Common myeloid progenitor, CD34-positive (primary cell): ENCODE data around the gene ATF6.
A peak's percentile ranks its signal among the peaks of the same experiment; 100 is the strongest.
"Not testable (repeated sequence)": the region's sequence is repeated elsewhere in the genome, so short reads cannot be mapped to it uniquely, and the experiment has no call there.

Experiments used
- CTCF ChIA-PET: fragments of 350-600 bp; sonication (Branson Sonifier 250); formaldehyde crosslinking; loops from one replicate; lab custom pipeline; 2021; ENCODE audit warnings: antibody characterized with exemption; lab: Charles Lee
- POLR2A ChIA-PET: fragments of 350-600 bp; sonication (Branson Sonifier 250); formaldehyde crosslinking; loops from one replicate; lab custom pipeline; 2021; ENCODE audit warnings: antibody characterized with exemption; lab: Charles Lee
- DNase-seq, 3 donors: peaks; one replicate each; pipeline versions ENCODE4 v3.0.0 to v3.0.0-alpha.2; 2013
- H3K27ac ChIP-seq, 2 experiments: 1 replicate in 1 of 2; 2 replicates in 1 of 2; pipeline ENCODE4 v1.7.0; 2013; ENCODE audit warnings: inconsistent platforms in 2 of 2, low read length in 2 of 2, mild to moderate bottlenecking in 2 of 2, low read depth in 1 of 2, moderate library complexity in 1 of 2; ENCODE audit not compliant: severe bottlenecking in 2 of 2, insufficient read depth in 1 of 2, poor library complexity in 1 of 2
- H3K27me3 ChIP-seq, 5 experiments: replicated peaks in 2 of 5; 1 replicate in 3 of 5; 2 replicates in 2 of 5; pipeline versions ENCODE4 v1.6.1 to v1.7.0; 2013; ENCODE audit warnings: low read length in 4 of 5, mild to moderate bottlenecking in 2 of 5, moderate library complexity in 2 of 5, inconsistent platforms in 1 of 5; ENCODE audit not compliant: insufficient read depth in 5 of 5, control insufficient read depth in 4 of 5
- H3K36me3 ChIP-seq, 4 experiments: 1 replicate in 2 of 4; 2 replicates in 2 of 4; pipeline versions ENCODE4 v1.6.1 to v1.7.0; 2013; ENCODE audit warnings: low read length in 3 of 4, control low read depth in 1 of 4, mild to moderate bottlenecking in 1 of 4; ENCODE audit not compliant: control insufficient read depth in 4 of 4, insufficient read depth in 4 of 4
- H3K4me1 ChIP-seq, 4 experiments: 1 replicate in 3 of 4; 2 replicates in 1 of 4; pipeline versions ENCODE4 v1.6.1 to v1.7.1; 2013; ENCODE audit warnings: low read length in 3 of 4, mild to moderate bottlenecking in 3 of 4, control low read depth in 1 of 4, inconsistent platforms in 1 of 4, moderate library complexity in 1 of 4; ENCODE audit not compliant: control insufficient read depth in 4 of 4, insufficient read depth in 4 of 4; ENCODE audit errors: control extremely low read depth in 1 of 4
- H3K4me3 ChIP-seq, 7 experiments: 1 replicate in 4 of 7; 2 replicates in 3 of 7; pipeline versions ENCODE4 v1.5.1 to v1.7.0; 2013; ENCODE audit warnings: mild to moderate bottlenecking in 7 of 7, low read length in 6 of 7, moderate library complexity in 6 of 7, inconsistent platforms in 2 of 7, low read depth in 2 of 7, control low read depth in 1 of 7; ENCODE audit not compliant: insufficient read depth in 4 of 7, control insufficient read depth in 1 of 7; ENCODE audit errors: extremely low read depth in 1 of 7
- H3K9me3 ChIP-seq, 5 experiments: 1 replicate in 4 of 5; 2 replicates in 1 of 5; pipeline versions ENCODE4 v1.6.1 to v1.7.1; 2013; ENCODE audit warnings: low read length in 4 of 5, mild to moderate bottlenecking in 2 of 5, inconsistent platforms in 1 of 5, low read depth in 1 of 5, moderate library complexity in 1 of 5; ENCODE audit not compliant: control insufficient read depth in 4 of 5, insufficient read depth in 2 of 5; ENCODE audit errors: control extremely low read depth in 1 of 5
- WGBS: methylation state at CpG from one replicate; pipeline ENCODE4 v1.1.5; 2013; ENCODE audit not compliant: insufficient coverage; 5-methylcytosine and 5-hydroxymethylcytosine counted together

Gene ATF6

GRCh38 chr1:161825831-161826230, 59.7 kb downstream of the ATF6 start:
- Histone ChIP-seq H3K36me3 (peaks cover 16 to 39% (median 26%) of the 10 kb centered on the region in 4 experiments), H3K4me3 (no peak overlapping the region), H3K27ac (no peak overlapping the region), H3K27me3 (no peaks in the 10 kb centered on the region), H3K9me3 (no peaks in the 10 kb centered on the region), H3K4me1 (no peaks in the 10 kb centered on the region)
- CTCF ChIA-PET, result interaction anchor here (1.0 to 2.0 kb wide), 8 partner anchors 10 to 209 kb away, joined by 3 to 8 read pairs (median 4); no protein-coding TSS in a partner anchor
- 90% methylated on average over 2 of the region's 4 CpGs for WGBS
- POLR2A ChIA-PET, result no interaction called here
- no peak for DNase-seq

GRCh38 chr1:161826478-161826877, 60.4 kb downstream of the ATF6 start:
- Histone ChIP-seq H3K36me3 (peaks cover 12 to 33% (median 22%) of the 10 kb centered on the region in 4 experiments), H3K4me3 (no peak overlapping the region), H3K27ac (no peak overlapping the region), H3K9me3 (no peaks in the 10 kb centered on the region), H3K27me3 (no peaks in the 10 kb centered on the region), H3K4me1 (no peaks in the 10 kb centered on the region)
- POLR2A ChIA-PET, result no interaction called here
- DNase-seq, result no peak
- CTCF ChIA-PET, result interaction anchor here (0.6 to 2.0 kb wide), 8 partner anchors 10 to 208 kb away, joined by 3 to 8 read pairs (median 3); no protein-coding TSS in a partner anchor
- 100% methylated on average over 1 of the region's 2 CpGs for WGBS

- H3K36me3 ChIP-seq, result peaks cover 11 to 23% (median 17%) of the 10 kb centered on the region in 4 experiments
- DNase-seq, result no peak
- CTCF ChIA-PET, result no interaction called here
- H3K9me3 ChIP-seq, result no peaks in the 10 kb centered on the region
- no peaks in the 10 kb centered on the region for H3K4me1 ChIP-seq
- 100% methylated on average over 1 of the region's 2 CpGs for WGBS
- H3K27me3 ChIP-seq, result no peaks in the 10 kb centered on the region
- POLR2A ChIA-PET, result no interaction called here
- no peak overlapping the region for H3K4me3 ChIP-seq
- H3K27ac ChIP-seq, result no peak overlapping the region
Measured at GRCh38 chr1:161827786-161828185, 61.7 kb downstream of the ATF6 start.

GRCh38 chr1:161832299-161832907, 66.3 kb downstream of the ATF6 start:
- 100% methylated on average over 7 of the region's 10 CpGs for WGBS
- H3K4me1 ChIP-seq, CTCF ChIA-PET, DNase-seq, H3K9me3 ChIP-seq, H3K27ac ChIP-seq, H3K4me3 ChIP-seq, H3K27me3 ChIP-seq, POLR2A ChIA-PET: not testable (repeated sequence)
- peaks cover 5 to 10% (median 7%) of the 10 kb centered on the region in 4 experiments for H3K36me3 ChIP-seq

- no peak for DNase-seq
- no peaks in the 10 kb centered on the region for H3K27me3 ChIP-seq
- H3K27ac ChIP-seq, result no peak overlapping the region
- WGBS, result no CpG with 5 or more reads among the region's 2 CpGs
- peaks cover under 1 to 17% (median 11%) of the 10 kb centered on the region in 4 experiments for H3K36me3 ChIP-seq
- ChIA-PET POLR2A (no interaction called here), CTCF (interaction anchor here (1.8 kb wide), 1 partner anchor 8 kb away, joined by 5 read pairs; no protein-coding TSS in a partner anchor)
- H3K9me3 ChIP-seq, result no peaks in the 10 kb centered on the region
- H3K4me1 ChIP-seq, result peaks cover 0 to 10% (median 0%) of the 10 kb centered on the region in 4 experiments
- no peak overlapping the region for H3K4me3 ChIP-seq
Measured at GRCh38 chr1:161834967-161835550, 68.9 kb downstream of the ATF6 start.

GRCh38 chr1:161836018-161836417, 69.9 kb downstream of the ATF6 start:
- POLR2A ChIA-PET, result no interaction called here
- H3K9me3 ChIP-seq, result no peaks in the 10 kb centered on the region
- peak in 2 of 3 donors; percentile 40 to 61 for DNase-seq
- no CpG with 5 or more reads among the region's 5 CpGs for WGBS
- CTCF ChIA-PET, result interaction anchor here (1.5 to 2.2 kb wide), 3 partner anchors 10 to 15 kb away, joined by 3 to 6 read pairs (median 3); no protein-coding TSS in a partner anchor
- H3K4me1 ChIP-seq, result peaks cover 0 to 10% (median 0%) of the 10 kb centered on the region in 4 experiments
- H3K27ac ChIP-seq, result no peak overlapping the region
- H3K4me3 ChIP-seq, result no peak overlapping the region
- H3K36me3 ChIP-seq, result peaks cover 3 to 22% (median 15%) of the 10 kb centered on the region in 4 experiments
- no peaks in the 10 kb centered on the region for H3K27me3 ChIP-seq

- Histone ChIP-seq H3K27ac (no peak overlapping the region), H3K9me3 (no peaks in the 10 kb centered on the region), H3K27me3 (no peaks in the 10 kb centered on the region), H3K4me3 (no peak overlapping the region), H3K36me3 (peaks cover 3 to 38% (median 19%) of the 10 kb centered on the region in 4 experiments), H3K4me1 (peaks cover 0 to 15% (median 5%) of the 10 kb centered on the region in 4 experiments)
- ChIA-PET CTCF (interaction anchor here (1.2 kb wide), 1 partner anchor 20 kb away, joined by 4 read pairs; no protein-coding TSS in a partner anchor), POLR2A (no interaction called here)
- 90% methylated on average over 2 of the region's 3 CpGs for WGBS
- DNase-seq, result no peak
Measured at GRCh38 chr1:161838362-161838761, 72.2 kb downstream of the ATF6 start.
